H1 (cell line): Measurements from ENCODE around the gene SIPA1L3. TPM values are rescaled to one million over a fixed set of nuclear protein-coding genes. Genes with fewer than 3 reads are reported as not detected.

Experiments
- BACH1 ChIP-seq: IDR thresholded peaks from 2 replicates; pipeline ENCODE4 v1.6.1; 2012; ENCODE audit warnings: low read length, improper control_type of control experiment
- CTBP2 ChIP-seq: IDR thresholded peaks from 2 replicates; pipeline ENCODE4 v1.7.0; 2011; ENCODE audit warnings: borderline replicate concordance, mild to moderate bottlenecking, moderate library complexity, mixed read lengths, low read length; ENCODE audit not compliant: insufficient read depth, insufficient read length
- polyA plus RNA-seq, 7 experiments: library from polyadenylated mRNA; depleted of rRNA in 3 of 7; stranded (reverse) in 5 of 7; unstranded in 2 of 7; fragments of >200 nt in 5 of 7; fragments of 200-250 nt in 2 of 7; gene quantifications; 1 replicate in 5 of 7; 2 replicates in 1 of 7; 4 replicates in 1 of 7; pipeline versions ENCODE4 v1.2.1 to v1.2.3, GENCODE V29; 2011 to 2013; ENCODE audit warnings: missing spikeins in 2 of 7, mixed read lengths in 2 of 7
- total RNA-seq: library from RNA; stranded (reverse); fragmentation: NEBNext Ultra II Directional; extraction: Animal tissue kit (Norgen Biotek cat#: 25700); gene quantifications from 2 replicates; pipeline ENCODE4 v1.2.1, GENCODE V29; 2021

SIPA1L3 gene
- total and polyA plus RNA-seq, 2 of the 8 experiments (the other 6 are each of a cell fraction or from before 2014, with no cell fraction given): 15.0 to 54.9 TPM

- TF ChIP-seq CTBP2 (no peak), BACH1 (no peak)
- TF ChIP-seq, all 59 proteins: peak for 0
Measured at GRCh38 chr19:38132781-38133180, 225.8 kb downstream of the SIPA1L3 start (continued).
